ENCODE data around the gene CREB3.

Gene CREB3

DNA sequence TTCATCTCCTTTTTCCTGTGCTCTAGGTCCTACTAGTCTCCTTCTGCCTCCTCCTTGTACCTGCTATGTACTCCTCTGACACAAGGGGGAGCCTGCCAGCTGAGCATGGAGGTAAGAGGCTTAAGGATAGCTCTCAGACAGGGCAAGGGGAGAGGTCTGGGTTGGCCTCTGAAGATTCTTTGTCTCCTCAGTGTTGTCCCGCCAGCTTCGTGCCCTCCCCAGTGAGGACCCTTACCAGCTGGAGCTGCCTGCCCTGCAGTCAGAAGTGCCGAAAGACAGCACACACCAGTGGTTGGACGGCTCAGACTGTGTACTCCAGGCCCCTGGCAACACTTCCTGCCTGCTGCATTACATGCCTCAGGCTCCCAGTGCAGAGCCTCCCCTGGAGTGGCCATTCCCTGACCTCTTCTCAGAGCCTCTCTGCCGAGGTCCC, 3.8 kb downstream of the CREB3 start:
- peak; percentile 72 for DNase-seq
- TF ChIP-seq, protein P1, sequence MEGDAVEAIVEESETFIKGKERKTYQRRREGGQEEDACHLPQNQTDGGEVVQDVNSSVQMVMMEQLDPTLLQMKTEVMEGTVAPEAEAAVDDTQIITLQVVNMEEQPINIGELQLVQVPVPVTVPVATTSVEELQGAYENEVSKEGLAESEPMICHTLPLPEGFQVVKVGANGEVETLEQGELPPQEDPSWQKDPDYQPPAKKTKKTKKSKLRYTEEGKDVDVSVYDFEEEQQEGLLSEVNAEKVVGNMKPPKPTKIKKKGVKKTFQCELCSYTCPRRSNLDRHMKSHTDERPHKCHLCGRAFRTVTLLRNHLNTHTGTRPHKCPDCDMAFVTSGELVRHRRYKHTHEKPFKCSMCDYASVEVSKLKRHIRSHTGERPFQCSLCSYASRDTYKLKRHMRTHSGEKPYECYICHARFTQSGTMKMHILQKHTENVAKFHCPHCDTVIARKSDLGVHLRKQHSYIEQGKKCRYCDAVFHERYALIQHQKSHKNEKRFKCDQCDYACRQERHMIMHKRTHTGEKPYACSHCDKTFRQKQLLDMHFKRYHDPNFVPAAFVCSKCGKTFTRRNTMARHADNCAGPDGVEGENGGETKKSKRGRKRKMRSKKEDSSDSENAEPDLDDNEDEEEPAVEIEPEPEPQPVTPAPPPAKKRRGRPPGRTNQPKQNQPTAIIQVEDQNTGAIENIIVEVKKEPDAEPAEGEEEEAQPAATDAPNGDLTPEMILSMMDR (IDR thresholded peaks at IDR 0.05), result peak; percentile 71
- Mint-ChIP-seq H3K4me3 (no peak overlapping the region), H3K27ac (peak overlapping the region; percentile 51), H3K4me1 (peaks cover 10% of the 10 kb centered on the region), H3K36me3 (ENCODE audit: low read depth) (peaks cover 16% of the 10 kb centered on the region), H3K27me3 (ENCODE audit: low read depth, poor library complexity) (peaks cover 2% of the 10 kb centered on the region), H3K9me3 (no peaks in the 10 kb centered on the region)

- DNase-seq, result no peak
- H3K27me3 Mint-ChIP-seq (ENCODE audit: low read depth, poor library complexity), result peaks cover 2% of the 10 kb centered on the region
- peaks cover 21% of the 10 kb centered on the region for H3K36me3 Mint-ChIP-seq (ENCODE audit: low read depth)
- TF ChIP-seq, protein P1 (IDR thresholded peaks at IDR 0.05), result no peak
- H3K9me3 Mint-ChIP-seq, result no peaks in the 10 kb centered on the region
- no peak overlapping the region for H3K4me3 Mint-ChIP-seq
- H3K27ac Mint-ChIP-seq, result no peak overlapping the region
- H3K4me1 Mint-ChIP-seq, result peaks cover 10% of the 10 kb centered on the region
Measured at GRCh38 chr9:35737143-35737542, 4.7 kb downstream of the CREB3 start.

- Mint-ChIP-seq H3K27ac (no peak overlapping the region), H3K27me3 (ENCODE audit: low read depth, poor library complexity) (peaks cover 3% of the 10 kb centered on the region), H3K36me3 (ENCODE audit: low read depth) (peaks cover 28% of the 10 kb centered on the region), H3K4me3 (no peak overlapping the region), H3K4me1 (peaks cover 5% of the 10 kb centered on the region), H3K9me3 (no peaks in the 10 kb centered on the region)
- no peak for DNase-seq
- TF ChIP-seq, protein P1 (IDR thresholded peaks at IDR 0.05), result no peak
Measured at GRCh38 chr9:35738186-35738585, 5.7 kb downstream of the CREB3 start.

DNA sequence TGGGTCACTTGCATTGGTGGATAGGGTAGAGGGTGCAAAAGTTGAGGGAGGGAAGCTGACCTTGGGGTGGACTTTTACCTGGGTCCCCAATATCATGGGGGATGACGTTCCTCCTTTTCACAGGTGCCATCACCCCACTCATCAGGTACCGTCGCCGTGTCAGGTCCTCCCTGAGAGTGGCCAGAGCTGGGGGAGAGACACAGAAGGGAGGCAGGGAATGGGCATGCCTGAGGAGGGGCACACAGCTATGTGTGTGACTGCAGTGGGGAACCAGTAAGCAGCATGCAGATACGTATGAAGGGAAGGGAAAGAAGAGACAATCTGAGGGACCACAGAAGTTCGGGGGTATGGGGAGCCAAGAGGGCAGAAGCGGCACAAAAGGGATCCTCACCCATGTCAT, 6.5 kb downstream of the CREB3 start:
- no peak overlapping the region for H3K4me3 Mint-ChIP-seq
- peaks cover 3% of the 10 kb centered on the region for H3K27me3 Mint-ChIP-seq (ENCODE audit: low read depth, poor library complexity)
- TF ChIP-seq, protein P1 (IDR thresholded peaks at IDR 0.05), result no peak
- DNase-seq, result no peak
- no peak overlapping the region for H3K27ac Mint-ChIP-seq
- H3K36me3 Mint-ChIP-seq (ENCODE audit: low read depth), result peaks cover 33% of the 10 kb centered on the region
- no peaks in the 10 kb centered on the region for H3K9me3 Mint-ChIP-seq
- H3K4me1 Mint-ChIP-seq, result no peaks in the 10 kb centered on the region

DNA sequence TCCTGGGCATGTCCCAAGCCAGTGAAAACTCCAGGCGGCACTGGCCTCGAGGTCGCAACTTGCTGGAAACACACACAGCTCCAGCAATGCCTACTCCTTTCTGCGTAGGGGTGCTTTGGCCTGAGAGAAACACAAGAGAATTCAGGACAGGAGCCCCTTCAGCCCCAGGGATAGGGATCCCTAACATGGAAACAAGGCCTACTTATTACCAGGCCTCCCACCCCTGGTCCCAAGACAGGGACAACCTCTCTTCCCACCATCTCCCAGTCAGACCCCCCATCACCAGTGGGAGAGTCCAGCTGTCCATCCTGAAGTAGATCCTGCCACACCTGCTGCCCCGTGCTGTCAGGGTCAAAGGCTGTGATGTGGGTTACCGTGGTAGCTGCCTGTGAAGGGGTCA, 7.8 kb downstream of the CREB3 start:
- peaks cover 3% of the 10 kb centered on the region for H3K27me3 Mint-ChIP-seq (ENCODE audit: low read depth, poor library complexity)
- no peak for DNase-seq
- TF ChIP-seq, protein P1 (IDR thresholded peaks at IDR 0.05), result no peak
- H3K9me3 Mint-ChIP-seq, result no peaks in the 10 kb centered on the region
- H3K4me3 Mint-ChIP-seq, result no peak overlapping the region
- peaks cover 34% of the 10 kb centered on the region for H3K36me3 Mint-ChIP-seq (ENCODE audit: low read depth)
- no peak overlapping the region for H3K27ac Mint-ChIP-seq
- no peaks in the 10 kb centered on the region for H3K4me1 Mint-ChIP-seq

DNA sequence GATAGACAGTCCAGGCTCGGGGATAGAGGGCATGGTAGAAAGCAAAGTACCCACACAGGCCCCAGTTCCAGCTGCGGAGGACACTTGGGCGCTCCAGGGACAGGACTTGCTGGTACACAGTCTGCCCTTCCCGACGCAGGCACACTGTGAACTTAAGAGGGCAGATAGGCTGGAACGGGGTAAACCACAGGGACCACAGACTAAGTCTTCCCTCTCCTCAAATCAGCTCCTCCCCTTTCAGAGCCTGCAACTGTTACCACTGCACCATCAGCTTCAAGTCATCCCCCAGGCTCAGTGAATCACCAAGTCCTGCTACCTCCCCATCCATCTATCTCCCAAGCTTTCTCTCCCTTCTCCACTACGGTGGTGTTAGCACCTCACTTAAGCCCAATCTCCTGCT, 9.3 kb downstream of the CREB3 start:
- H3K36me3 Mint-ChIP-seq (ENCODE audit: low read depth), result peaks cover 39% of the 10 kb centered on the region
- peaks cover 10% of the 10 kb centered on the region for H3K27me3 Mint-ChIP-seq (ENCODE audit: low read depth, poor library complexity)
- peaks cover 14% of the 10 kb centered on the region for H3K4me1 Mint-ChIP-seq
- H3K27ac Mint-ChIP-seq, result no peak overlapping the region
- no peak for DNase-seq
- no peak overlapping the region for H3K4me3 Mint-ChIP-seq
- TF ChIP-seq, protein P1 (IDR thresholded peaks at IDR 0.05), result no peak
- H3K9me3 Mint-ChIP-seq, result no peaks in the 10 kb centered on the region

Data from nephron progenitor cell (in vitro differentiated cells).